Activated B cell treated with CpG ODN at 0.5 μM for 24 hours (primary cell): ENCODE data around the gene SRSF12. TPM values are rescaled to one million over a fixed set of nuclear protein-coding genes. Genes with fewer than 3 reads are reported as not detected.

Experiments used
- ATAC-seq: fragments of 200-7000 bp; cut with Tn5 transposase; one replicate; pipeline ENCODE4 v1.10.0; 2021; ENCODE audit warnings: low read depth, mild to moderate bottlenecking, moderate library complexity
- CTCF ChIA-PET: fragments of 350-600 bp; sonication (Branson Sonifier 250); formaldehyde crosslinking; loops from one replicate; lab custom pipeline; 2021; ENCODE audit warnings: antibody characterized with exemption; lab: Charles Lee
- POLR2A ChIA-PET: fragments of 350-600 bp; sonication (Branson Sonifier 250); formaldehyde crosslinking; loops from one replicate; lab custom pipeline; 2021; ENCODE audit warnings: antibody characterized with exemption; lab: Charles Lee
- DNase-seq: peaks from one replicate; pipeline ENCODE4 v3.0.0; 2022
- H3K27ac Mint-ChIP-seq: one replicate; pipeline ENCODE4 v1.8.0; 2020; ENCODE audit warnings: mixed read lengths
- H3K27me3 Mint-ChIP-seq: one replicate; pipeline ENCODE4 v1.8.0; 2021; ENCODE audit warnings: mixed read lengths
- H3K36me3 Mint-ChIP-seq: one replicate; pipeline ENCODE4 v1.8.0; 2021; ENCODE audit warnings: low read depth, mixed read lengths
- H3K4me1 Mint-ChIP-seq: one replicate; pipeline ENCODE4 v1.8.0; 2021; ENCODE audit warnings: mixed read lengths
- H3K4me3 Mint-ChIP-seq: one replicate; pipeline ENCODE4 v1.8.0; 2020; ENCODE audit warnings: mild to moderate bottlenecking, mixed read lengths
- H3K9me3 Mint-ChIP-seq: one replicate; pipeline ENCODE4 v1.8.0; 2020; ENCODE audit warnings: mixed read lengths
- CTCF ChIP-seq: fragments of 200-600 bp; IDR thresholded peaks from one replicate; pipeline ENCODE4 v1.8.0; 2022; ENCODE audit warnings: antibody characterized with exemption, mild to moderate bottlenecking
- intact Hi-C: fragments of 100-400 bp; cut with micrococcal nuclease; formaldehyde crosslinking; loops from one replicate; pipeline ENCODE4 v1.15.1; 2024
- total RNA-seq: library from RNA; stranded (reverse); gene quantifications from 2 replicates; pipeline ENCODE4 v1.2.3, GENCODE V29; 2022

The SRSF12 gene
- total RNA-seq = not detected in 2 replicates

GRCh38 chr6:89117211-89118108 lies at the start of gene SRSF12:
Gene SRSF12, minus strand, starts transcription at chr6:89118071. Its CDS starts 184 bp downstream, at chr6:89117887.
- no peaks in the 10 kb centered on the region for H3K36me3 Mint-ChIP-seq
- TF ChIP-seq CTCF = no peak
- no peaks in the 10 kb centered on the region for H3K9me3 Mint-ChIP-seq
- H3K4me1 Mint-ChIP-seq = peaks cover 6% of the 10 kb centered on the region
- ChIA-PET POLR2A (interaction anchor here (0.6 to 2.3 kb wide), 5 partner anchors 9 to 486 kb away, joined by 3 to 25 read pairs (median 5); partner anchors contain the start of gene PNRC1), CTCF (no interaction called here)
- H3K27me3 Mint-ChIP-seq = peaks cover 14% of the 10 kb centered on the region
- H3K4me3 Mint-ChIP-seq = peak within 1 kb of the TSS; percentile 80
- DNase-seq (peak; percentile 43), ATAC-seq (peak; percentile 81)
- intact Hi-C loops = loop anchor here (2.0 kb wide), 2 partner anchors 29 to 35 kb away; partner anchors contain the start of gene PM20D2
- no peak within 1 kb of the TSS for H3K27ac Mint-ChIP-seq

GRCh38 chr6:89162047-89162371 lies 44.1 kb upstream of the SRSF12 start:
- no peak for ATAC-seq
- no peaks in the 10 kb centered on the region for H3K27me3 Mint-ChIP-seq
- H3K4me3 Mint-ChIP-seq = no peak overlapping the region
- no peaks in the 10 kb centered on the region for H3K4me1 Mint-ChIP-seq
- no peak for DNase-seq
- no peaks in the 10 kb centered on the region for H3K9me3 Mint-ChIP-seq
- CTCF ChIA-PET = no interaction called here
- H3K27ac Mint-ChIP-seq = no peak overlapping the region
- H3K36me3 Mint-ChIP-seq = peaks cover 56% of the 10 kb centered on the region
- intact Hi-C loops = no loop called here
- TF ChIP-seq CTCF = no peak
- POLR2A ChIA-PET = no interaction called here

- Mint-ChIP-seq H3K27me3 (no peaks in the 10 kb centered on the region), H3K4me3 (no peak overlapping the region), H3K4me1 (no peaks in the 10 kb centered on the region), H3K9me3 (no peaks in the 10 kb centered on the region), H3K36me3 (peaks cover 58% of the 10 kb centered on the region), H3K27ac (no peak overlapping the region)
- DNase-seq (no peak), ATAC-seq (no peak)
- intact Hi-C loops = no loop called here
- POLR2A ChIA-PET = no interaction called here
- TF ChIP-seq CTCF = no peak
- CTCF ChIA-PET = no interaction called here
Observed at GRCh38 chr6:89161326-89162046, 43.6 kb upstream of the SRSF12 start.

- Mint-ChIP-seq H3K4me1 (no peaks in the 10 kb centered on the region), H3K9me3 (no peaks in the 10 kb centered on the region), H3K27ac (no peak overlapping the region), H3K4me3 (no peak overlapping the region), H3K27me3 (no peaks in the 10 kb centered on the region), H3K36me3 (peaks cover 62% of the 10 kb centered on the region)
- ATAC-seq (no peak), DNase-seq (no peak)
- TF ChIP-seq CTCF = no peak
- ChIA-PET CTCF (no interaction called here), POLR2A (interaction anchor here (1.2 kb wide), 1 partner anchor 15 kb away, joined by 4 read pairs; the partner anchor contains the start of gene PM20D2)
- intact Hi-C loops = no loop called here
Observed at GRCh38 chr6:89160331-89161092, 42.6 kb upstream of the SRSF12 start.
